ENCODE results near the gene DLGAP4.

The DLGAP4 gene

DNA sequence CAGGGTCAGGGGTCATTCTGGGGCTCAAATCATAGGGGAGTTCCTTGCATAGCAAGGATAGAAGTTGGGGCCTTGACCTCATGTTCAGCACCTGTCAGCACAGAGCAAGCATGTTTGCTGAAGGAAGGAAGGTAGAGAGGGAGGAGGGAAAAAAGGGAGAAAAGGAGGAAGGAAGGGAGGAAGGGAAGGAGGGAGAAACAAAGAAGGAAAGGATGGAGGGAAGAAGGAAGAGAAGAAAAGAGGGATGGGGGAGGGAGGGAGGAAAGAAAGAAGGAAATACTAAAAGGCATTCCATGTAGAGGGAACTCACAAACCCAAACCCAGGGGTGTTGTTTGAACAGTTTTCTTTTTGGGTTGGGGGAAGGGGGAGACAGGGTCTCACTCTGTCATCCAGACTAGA lies 80.1 kb downstream of the DLGAP4 start:
- no peak for DNase-seq

- no peak for DNase-seq
Measured at GRCh38 chr20:36390269-36390668, 84.1 kb downstream of the DLGAP4 start.

DNA sequence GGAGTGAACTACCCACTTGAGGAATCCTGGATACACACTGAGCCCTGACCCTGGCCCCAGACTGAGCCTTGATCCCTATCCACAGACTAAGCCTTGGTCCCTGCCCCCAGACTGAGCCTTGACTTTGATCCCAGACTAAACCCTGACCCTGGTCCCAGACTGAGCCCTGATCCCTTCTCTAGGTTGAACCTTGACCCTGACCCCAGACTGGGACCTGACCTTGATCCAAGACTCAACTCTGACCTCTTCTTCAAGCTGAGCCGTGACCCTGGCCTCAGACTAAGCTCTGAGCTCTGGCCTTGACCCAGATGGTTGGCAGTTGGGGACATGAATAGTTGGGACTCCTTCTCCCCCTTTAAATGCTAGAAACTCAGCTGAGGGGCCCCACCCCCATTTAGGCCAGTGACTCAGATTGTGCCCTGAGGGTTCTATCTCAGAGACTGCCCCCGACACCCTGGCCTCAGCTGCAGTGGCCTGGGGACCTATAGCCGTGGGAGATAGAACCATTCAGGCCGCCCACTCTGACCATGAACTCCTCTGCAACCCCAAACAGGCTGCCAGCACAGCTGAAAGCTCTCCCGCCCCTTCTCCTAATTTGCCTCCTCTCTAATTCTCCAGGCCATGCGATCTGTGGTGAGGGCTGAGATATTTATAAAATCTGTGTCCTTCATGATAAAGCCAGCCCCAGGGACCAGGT lies 84.7 kb downstream of the DLGAP4 start:
- DNase-seq, result no peak

DNA sequence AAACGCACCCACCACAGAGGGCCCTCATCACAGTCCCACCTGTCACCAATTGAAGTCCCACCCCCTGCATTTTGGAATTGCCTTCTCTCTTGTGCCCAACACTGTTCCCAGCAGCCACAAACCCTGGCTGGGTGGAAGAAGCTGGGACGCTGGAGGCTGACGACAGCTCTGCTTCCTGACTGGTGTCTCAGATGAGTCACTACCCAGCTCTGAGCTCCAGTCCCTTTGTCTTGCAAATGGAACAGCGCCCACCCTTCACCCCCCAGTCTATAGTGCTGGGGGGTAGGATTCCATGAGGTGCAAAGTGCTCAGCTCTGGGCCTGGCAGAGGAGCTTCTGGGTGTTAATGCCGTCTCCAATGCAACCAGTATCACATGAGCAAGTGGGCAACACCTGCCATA lies 85.3 kb downstream of the DLGAP4 start:
- DNase-seq, result no peak

DNA sequence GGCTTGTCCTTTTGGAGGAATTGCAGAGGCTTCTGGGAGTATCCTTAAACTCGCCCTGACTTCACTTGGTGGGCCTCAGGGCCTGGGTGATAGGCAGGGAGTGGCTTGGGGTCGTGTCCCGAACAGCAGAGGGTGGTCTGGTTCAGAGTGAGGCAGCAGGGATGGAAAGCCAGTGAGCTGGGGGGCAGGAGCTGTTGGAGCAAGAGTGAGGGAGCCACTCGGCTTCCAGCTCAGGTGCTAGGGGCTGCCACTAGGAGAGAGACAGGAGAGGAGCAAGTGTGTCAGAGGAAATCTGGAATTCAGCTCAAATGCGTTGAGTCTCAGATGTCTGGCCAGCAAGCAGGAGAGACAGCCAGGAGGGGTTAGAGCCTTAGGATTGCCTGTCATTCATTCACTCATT lies 85.8 kb downstream of the DLGAP4 start:
- DNase-seq, result no peak

GRCh38 chr20:36392989-36393388 lies 86.8 kb downstream of the DLGAP4 start:
- DNase-seq, result no peak

GRCh38 chr20:36394340-36394965 lies 88.3 kb downstream of the DLGAP4 start:
- DNase-seq, result no peak

GRCh38 chr20:36396340-36396739 lies 90.2 kb downstream of the DLGAP4 start:
- DNase-seq, result no peak

GRCh38 chr20:36396847-36397630 lies 90.9 kb downstream of the DLGAP4 start:
- no peak for DNase-seq

- no peak for DNase-seq
Measured at GRCh38 chr20:36398515-36398914, 92.4 kb downstream of the DLGAP4 start.

GRCh38 chr20:36399147-36399968 lies 93.2 kb downstream of the DLGAP4 start:
- peak; percentile 58 to 81 for DNase-seq

DNA sequence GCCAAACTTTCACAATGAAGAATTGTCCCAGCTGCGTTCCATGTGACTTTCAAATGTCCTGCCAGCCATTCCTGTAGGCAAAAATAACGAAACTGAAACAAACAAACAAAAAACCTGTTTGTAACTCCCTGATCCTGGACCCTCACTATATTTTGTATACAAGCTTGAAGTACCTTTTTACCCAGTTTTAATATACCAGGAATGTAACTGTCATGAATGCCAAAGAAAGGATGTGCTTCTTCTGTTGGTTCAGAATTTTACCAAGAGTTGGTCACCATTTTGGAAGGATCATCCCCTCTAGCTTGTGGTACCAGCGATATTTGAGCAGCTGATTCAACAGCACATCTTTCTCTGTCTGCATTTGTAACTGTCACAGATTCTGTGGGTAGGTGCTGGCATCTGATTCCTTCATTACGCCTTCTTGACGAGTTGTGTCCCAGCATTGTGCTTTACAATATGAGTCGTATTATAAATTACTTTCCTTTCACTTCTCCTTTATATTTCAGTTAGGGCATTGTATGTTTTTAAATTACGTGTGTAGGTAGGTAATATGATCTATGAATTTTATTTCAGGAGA lies 93.9 kb downstream of the DLGAP4 start:
- no peak for DNase-seq

DNA sequence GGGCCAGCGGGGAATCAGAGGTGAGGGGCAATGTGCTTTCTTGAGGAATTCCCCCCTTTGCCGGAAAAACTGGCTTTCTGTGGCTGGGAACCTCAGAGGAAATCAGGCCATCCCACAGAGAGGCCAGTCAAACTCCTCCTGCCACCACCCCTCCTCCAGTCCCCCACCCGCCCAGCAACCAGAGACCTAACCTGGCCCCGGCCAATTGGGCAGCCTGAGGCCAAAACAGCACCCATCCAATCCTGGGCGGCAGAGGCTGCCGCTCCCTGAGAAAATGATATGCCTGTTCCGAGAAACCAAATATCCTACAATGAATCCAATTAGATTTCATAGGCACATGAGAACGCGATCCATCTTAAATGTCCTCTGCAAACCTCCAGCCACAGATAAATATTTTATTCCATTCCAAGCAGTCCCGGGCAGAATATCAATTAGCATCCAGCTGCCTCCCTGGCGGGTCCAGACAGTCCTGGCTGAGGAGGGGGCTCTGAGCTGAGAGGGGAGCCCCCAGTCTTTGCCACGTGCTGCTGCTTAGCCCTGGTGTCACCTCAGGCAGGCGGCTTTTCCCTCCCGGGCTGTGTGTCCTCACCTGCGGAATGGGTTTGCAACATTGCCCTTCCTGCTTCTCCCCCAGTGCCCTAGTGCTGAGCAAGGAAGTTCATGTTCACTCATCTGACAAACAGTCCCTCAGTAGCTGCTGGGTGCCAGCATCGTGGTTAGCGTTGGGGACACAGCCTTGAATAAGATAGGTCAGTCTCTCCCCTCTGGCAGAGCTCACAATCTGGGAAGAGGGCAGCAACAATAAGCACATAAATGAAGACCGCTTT lies 95.0 kb downstream of the DLGAP4 start:
- DNase-seq, result no peak

DNA sequence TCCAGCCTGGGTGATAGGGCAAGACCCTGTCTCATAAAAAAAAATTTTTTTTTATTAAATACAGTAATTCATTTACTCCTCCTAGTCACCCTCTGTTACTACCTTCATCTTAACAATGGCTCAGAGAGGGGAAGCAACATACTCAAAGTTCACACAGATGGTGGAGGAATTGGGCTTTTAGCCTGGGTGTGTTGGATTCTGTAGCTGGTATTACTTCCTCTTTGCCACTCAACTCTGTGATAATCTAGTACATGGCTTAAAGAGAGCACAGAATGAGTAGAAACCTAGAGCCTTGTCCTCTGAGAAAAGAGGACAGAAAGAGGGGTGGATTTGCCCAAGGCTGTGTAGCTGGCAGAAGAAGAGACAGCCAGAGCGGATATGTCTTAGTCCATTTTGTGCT lies 96.6 kb downstream of the DLGAP4 start:
- no peak for DNase-seq

DNA sequence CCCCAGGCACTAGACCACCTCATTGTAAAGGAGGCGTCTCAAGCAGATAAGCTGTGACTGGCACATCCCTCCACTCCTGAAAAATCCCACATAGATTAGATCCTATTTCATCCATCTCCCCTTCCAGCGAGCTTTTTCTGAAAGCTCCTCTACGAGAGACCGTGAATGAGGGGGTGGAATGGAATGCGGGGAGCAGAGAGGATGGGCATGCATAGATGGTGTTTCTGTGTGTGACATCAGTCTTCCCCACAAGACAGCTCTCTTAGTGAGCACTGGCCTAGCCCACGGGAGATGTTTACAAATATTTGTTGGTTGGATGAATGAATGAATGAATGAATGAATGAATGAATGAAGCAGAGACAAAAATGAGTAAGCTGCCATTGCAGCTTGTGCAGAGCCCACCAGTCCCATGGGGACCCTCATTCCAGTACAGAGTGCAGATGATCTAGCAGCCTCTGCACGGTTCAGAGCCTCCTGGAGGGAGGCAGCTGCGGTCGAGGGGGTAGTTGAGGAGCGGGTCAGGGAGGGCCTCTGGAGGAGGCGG lies 98.4 kb downstream of the DLGAP4 start:
- no peak for DNase-seq

GRCh38 chr20:36405255-36405654 lies 99.1 kb downstream of the DLGAP4 start:
- no peak for DNase-seq

DNA sequence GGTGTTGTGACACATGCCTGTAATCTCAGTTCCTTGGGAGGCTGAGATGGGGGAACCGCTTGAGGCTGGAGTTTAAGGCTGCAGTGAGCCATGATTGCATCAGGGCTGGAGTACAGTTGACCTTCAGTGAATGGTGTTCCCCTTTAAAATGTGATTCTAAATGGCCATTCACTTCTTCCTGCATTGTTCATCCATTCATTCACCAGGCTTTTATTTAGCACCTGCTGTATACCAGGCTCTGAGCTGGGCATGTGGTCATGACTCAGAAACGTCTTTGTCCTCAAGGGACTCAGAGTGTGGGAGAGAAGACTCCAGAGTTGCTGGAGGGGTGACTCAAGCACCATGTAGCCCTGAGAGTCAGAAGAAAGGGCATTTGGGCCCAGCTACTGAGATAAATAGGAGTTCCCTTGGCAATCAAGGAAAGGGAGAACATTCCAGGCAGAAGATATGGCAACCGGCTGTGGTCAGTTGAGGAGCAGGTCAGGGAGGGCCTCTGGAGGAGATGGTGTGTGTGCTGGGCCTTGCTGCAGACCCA lies 101.1 kb downstream of the DLGAP4 start:
- DNase-seq, result no peak

DNA sequence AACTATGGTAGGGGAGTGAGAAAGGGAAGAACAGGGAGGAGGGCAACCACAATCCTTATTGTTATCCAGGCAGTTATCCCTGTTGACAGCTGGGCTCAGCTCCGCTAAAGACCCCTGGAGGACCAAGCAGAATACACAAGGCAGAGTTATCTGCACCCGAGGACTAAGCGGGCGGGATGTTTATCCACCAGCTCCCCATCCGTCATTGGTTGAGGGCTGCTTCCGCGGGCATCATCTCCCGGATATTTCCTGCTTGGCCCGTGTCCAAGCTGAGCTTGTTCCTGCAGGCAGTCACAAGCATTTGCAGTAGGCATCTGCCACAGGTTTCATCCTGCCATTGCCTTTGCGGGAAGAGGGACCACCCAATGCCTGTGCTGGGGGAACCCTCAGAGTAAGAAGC lies 102.1 kb downstream of the DLGAP4 start:
- no peak for DNase-seq

GRCh38 chr20:36411861-36412454 lies 105.8 kb downstream of the DLGAP4 start:
- no peak for DNase-seq

DNA sequence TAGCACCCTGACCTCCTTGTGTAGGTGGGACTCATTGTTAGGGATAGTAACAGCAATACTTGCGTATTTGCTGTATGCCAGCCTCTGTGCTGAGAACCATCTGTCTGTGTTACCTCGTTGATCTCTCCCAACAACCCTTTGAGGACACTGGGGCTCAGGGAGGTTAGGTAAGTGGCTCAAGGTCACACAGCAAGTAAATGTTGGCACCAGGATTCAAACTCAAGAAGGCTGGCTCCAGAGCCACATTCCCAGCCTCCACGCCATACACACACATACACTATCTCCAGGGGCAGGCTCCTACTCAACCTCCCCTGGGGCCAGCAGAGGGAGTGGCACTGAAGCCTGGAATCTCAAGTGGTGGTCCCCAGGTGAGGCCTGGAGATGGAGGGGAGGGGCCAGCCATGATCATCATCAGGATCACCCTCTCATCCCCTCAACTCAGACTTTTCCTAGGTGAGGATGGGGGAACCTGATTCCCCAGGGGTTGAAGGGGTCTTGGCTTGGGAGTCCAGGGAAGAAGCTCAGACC lies 109.4 kb downstream of the DLGAP4 start:
- no peak for DNase-seq

DNA sequence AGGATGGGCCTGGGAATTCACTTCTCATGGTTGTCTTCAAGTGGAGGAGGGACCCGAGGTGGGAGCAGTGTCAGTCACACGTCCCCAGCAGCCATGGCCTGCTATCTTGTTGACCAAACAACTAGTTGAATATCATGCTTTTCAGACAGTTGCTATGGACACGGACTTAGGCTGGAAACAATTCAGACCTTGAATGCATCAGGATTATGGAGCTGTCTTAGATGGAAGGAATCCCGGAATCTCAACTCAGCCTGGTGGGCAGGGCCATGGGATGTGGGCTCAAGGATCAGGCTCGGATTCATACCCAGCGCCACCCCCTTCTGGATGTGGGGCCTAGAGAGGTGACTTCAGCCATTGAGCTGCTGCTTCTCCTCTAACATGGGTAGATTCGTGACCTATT lies 112.6 kb downstream of the DLGAP4 start:
- no peak for DNase-seq

Measured in SW 1271 (cell line).